T-cell (primary cell): Measurements from ENCODE around the gene BCL2. TPM values are rescaled to one million over a fixed set of nuclear protein-coding genes. Genes with fewer than 3 reads are reported as not detected.
A peak's percentile ranks its signal among the peaks of the same experiment; 100 is the strongest.

Source experiments
- ATAC-seq, 4 experiments: fragments of 200-7000 bp in 3 of 4; fragments of 150-1000 bp in 1 of 4; cut with Tn5 transposase; replicated peaks in 1 of 4; 1 replicate in 3 of 4; 2 replicates in 1 of 4; pipeline ENCODE4 v1.10.0; 2021; ENCODE audit warnings: moderate library complexity in 3 of 4, mild to moderate bottlenecking in 2 of 4, moderate number of reproducible peaks in 1 of 4
- CTCF ChIA-PET, 2 donors: fragments of 300-600 bp; sonication (Branson Sonifier 250); formaldehyde crosslinking; loops; one replicate each; lab custom pipeline; 2022; ENCODE audit warnings: antibody characterized with exemption in 2 of 2; lab: Charles Lee
- POLR2A ChIA-PET, 2 donors: fragments of 300-600 bp; sonication (Branson Sonifier 250); formaldehyde crosslinking; loops; one replicate each; lab custom pipeline; 2022; ENCODE audit warnings: antibody characterized with exemption in 2 of 2; lab: Charles Lee
- DNase-seq, 35 experiments: peaks; one replicate each; pipeline versions ENCODE4 v3.0.0 to v3.0.0-alpha.2; 2013 to 2023
- H3K27ac ChIP-seq: one replicate; pipeline ENCODE4 v1.5.1; 2013; ENCODE audit warnings: low read length
- H3K27me3 ChIP-seq, 2 experiments: replicated peaks in 1 of 2; 1 replicate in 1 of 2; 2 replicates in 1 of 2; pipeline versions ENCODE4 v1.6.1 to v1.7.0; 2013; ENCODE audit warnings: low read length in 1 of 2, mixed read lengths in 1 of 2; ENCODE audit not compliant: control insufficient read depth in 2 of 2, insufficient read depth in 2 of 2; ENCODE audit errors: extremely low read depth in 1 of 2
- H3K36me3 ChIP-seq, 2 donors: 1 replicate in 1 of 2; 2 replicates in 1 of 2; pipeline versions ENCODE4 v1.6.1 to v1.7.0; 2013; ENCODE audit warnings: low read length in 1 of 2; ENCODE audit not compliant: control insufficient read depth in 2 of 2, insufficient read depth in 1 of 2; ENCODE audit errors: extremely low read depth in 1 of 2
- H3K4me1 ChIP-seq, 2 experiments: 1 replicate in 1 of 2; 2 replicates in 1 of 2; pipeline versions ENCODE4 v1.6.1 to v1.7.0; 2013; ENCODE audit warnings: low read length in 2 of 2, mixed read lengths in 1 of 2; ENCODE audit not compliant: insufficient read depth in 2 of 2, control insufficient read depth in 1 of 2; ENCODE audit errors: extremely low read depth in 1 of 2
- H3K4me3 ChIP-seq, 2 donors: 1 replicate in 1 of 2; 2 replicates in 1 of 2; pipeline versions ENCODE4 v1.5.1 to v1.7.0; 2013; ENCODE audit warnings: mild to moderate bottlenecking in 2 of 2, low read length in 1 of 2, moderate library complexity in 1 of 2; ENCODE audit not compliant: control insufficient read depth in 1 of 2; ENCODE audit errors: extremely low read depth in 1 of 2
- H3K9me3 ChIP-seq: 2 replicates; pipeline ENCODE4 v1.7.0; 2013
- H3K27ac Mint-ChIP-seq, 2 donors: one replicate each; pipeline ENCODE4 v1.8.0; 2020 to 2021; ENCODE audit warnings: mild to moderate bottlenecking in 2 of 2, mixed read lengths in 2 of 2
- H3K27me3 Mint-ChIP-seq, 2 donors: one replicate each; pipeline ENCODE4 v1.8.0; 2021 to 2022; ENCODE audit warnings: mixed read lengths in 2 of 2
- H3K36me3 Mint-ChIP-seq: one replicate; pipeline ENCODE4 v1.8.0; 2021; ENCODE audit warnings: mixed read lengths
- H3K4me1 Mint-ChIP-seq, 3 donors: one replicate each; pipeline ENCODE4 v1.8.0; 2020 to 2022; ENCODE audit warnings: mixed read lengths in 3 of 3, mild to moderate bottlenecking in 1 of 3
- H3K4me3 Mint-ChIP-seq, 3 donors: one replicate each; pipeline ENCODE4 v1.8.0; 2020 to 2022; ENCODE audit warnings: mild to moderate bottlenecking in 3 of 3, mixed read lengths in 3 of 3, moderate library complexity in 3 of 3
- H3K9me3 Mint-ChIP-seq, 3 donors: one replicate each; pipeline ENCODE4 v1.8.0; 2020 to 2022; ENCODE audit warnings: mixed read lengths in 3 of 3
- WGBS: methylation state at CpG from one replicate; pipeline ENCODE4 v1.1.5; 2013; ENCODE audit warnings: missing lambda C conversion rate; ENCODE audit not compliant: insufficient coverage; 5-methylcytosine and 5-hydroxymethylcytosine counted together
- total RNA-seq, 35 experiments: library from RNA in 6 of 35; stranded (reverse) in 6 of 35; fragments of 120-200 nt in 1 of 35; gene quantifications; one replicate each; pipeline versions ENCODE4 v1.2.1 to v1.2.4 and lab custom pipeline; 2013 to 2026

BCL2 gene
- total RNA-seq, 5 donors from 2014 or later (not counting 1 experiment from before 2014, with no cell fraction given), result 113 to 201 (median 123) TPM

- H3K27ac Mint-ChIP-seq, result no peak overlapping the region
- Histone ChIP-seq H3K9me3 (no peaks in the 10 kb centered on the region), H3K27me3 (no peaks in the 10 kb centered on the region), H3K4me1 (peaks cover 38 to 57% of the 10 kb centered on the region in 2 experiments), H3K27ac (peak overlapping the region; percentile 54), H3K36me3 (peaks cover 0 to 6% of the 10 kb centered on the region in 2 donors), H3K4me3 (peak overlapping the region; percentile 7 to 35)
- ChIA-PET CTCF (interaction anchor here in 1 of 2 donors (2.9 kb wide), 1 partner anchor 28 kb away, joined by 11 read pairs; the partner anchor contains the start of gene BCL2), POLR2A (interaction anchor here in 1 of 2 donors (1.5 kb wide), 1 partner anchor 8 kb away, joined by 3 read pairs; no protein-coding TSS in a partner anchor)
- no peaks in the 10 kb centered on the region for H3K9me3 Mint-ChIP-seq
- no peaks in the 10 kb centered on the region for H3K27me3 Mint-ChIP-seq
- DNase-seq (no peak), ATAC-seq (no peak)
- peaks cover 1 to 46% (median 4%) of the 10 kb centered on the region in 3 donors for H3K4me1 Mint-ChIP-seq
- WGBS, result 90% methylated on average over 1 of the region's 6 CpGs
- peaks cover 43% of the 10 kb centered on the region for H3K36me3 Mint-ChIP-seq
- H3K4me3 Mint-ChIP-seq, result peak overlapping the region in 2 of 3 donors; percentile 67 to 73
Measured at GRCh38 chr18:63290166-63290820, 29.3 kb downstream of the BCL2 start.

- WGBS, result 90% methylated on average over 2 of the region's 2 CpGs
- ChIA-PET CTCF (interaction anchor here (1.1 to 1.2 kb wide), 3 partner anchors 8 to 30 kb away, joined by 3 to 4 read pairs (median 4); no protein-coding TSS in a partner anchor), POLR2A (interaction anchor here in 1 of 2 donors (0.6 kb wide), 2 partner anchors 26 to 493 kb away, joined by 4 to 6 read pairs; no protein-coding TSS in a partner anchor)
- Histone ChIP-seq H3K27ac (no peak overlapping the region), H3K4me1 (peaks cover 33 to 69% of the 10 kb centered on the region in 2 experiments), H3K4me3 (no peak overlapping the region), H3K36me3 (peaks cover 0 to 12% of the 10 kb centered on the region in 2 donors), H3K9me3 (no peaks in the 10 kb centered on the region), H3K27me3 (no peaks in the 10 kb centered on the region)
- Mint-ChIP-seq H3K4me1 (peaks cover 0 to 51% (median 0%) of the 10 kb centered on the region in 3 donors), H3K9me3 (no peaks in the 10 kb centered on the region), H3K27ac (no peak overlapping the region), H3K4me3 (no peak overlapping the region), H3K27me3 (no peaks in the 10 kb centered on the region), H3K36me3 (peaks cover 48% of the 10 kb centered on the region)
- ATAC-seq (no peak), DNase-seq (no peak)
Measured at GRCh38 chr18:63288311-63288710, 31.3 kb downstream of the BCL2 start.

- Mint-ChIP-seq H3K27me3 (no peaks in the 10 kb centered on the region), H3K36me3 (peaks cover 44% of the 10 kb centered on the region), H3K9me3 (no peaks in the 10 kb centered on the region), H3K4me1 (peaks cover 0 to 50% (median 0%) of the 10 kb centered on the region in 3 donors), H3K4me3 (no peak overlapping the region), H3K27ac (no peak overlapping the region)
- Histone ChIP-seq H3K4me1 (peaks cover 31 to 64% of the 10 kb centered on the region in 2 experiments), H3K27me3 (no peaks in the 10 kb centered on the region), H3K36me3 (peaks cover 0 to 13% of the 10 kb centered on the region in 2 donors), H3K4me3 (no peak overlapping the region), H3K27ac (peak overlapping the region; percentile 2), H3K9me3 (no peaks in the 10 kb centered on the region)
- CTCF ChIA-PET, result interaction anchor here (1.1 to 1.2 kb wide), 2 partner anchors 9 to 30 kb away, joined by 3 to 4 read pairs; no protein-coding TSS in a partner anchor
- POLR2A ChIA-PET, result interaction anchor here (0.6 to 1.2 kb wide), 3 partner anchors 10 to 493 kb away, joined by 3 to 6 read pairs (median 4); no protein-coding TSS in a partner anchor
- DNase-seq (no peak), ATAC-seq (no peak)
- no CpG with 5 or more reads among the region's 1 CpG for WGBS
Measured at GRCh38 chr18:63287691-63288220, 31.8 kb downstream of the BCL2 start.

GRCh38 chr18:63286926-63287325, 32.6 kb downstream of the BCL2 start:
- no peak for DNase-seq
- Mint-ChIP-seq H3K27me3 (no peaks in the 10 kb centered on the region), H3K27ac (no peak overlapping the region), H3K36me3 (peaks cover 41% of the 10 kb centered on the region), H3K4me3 (no peak overlapping the region), H3K9me3 (no peaks in the 10 kb centered on the region), H3K4me1 (peaks cover 0 to 46% (median 5%) of the 10 kb centered on the region in 3 donors)
- Histone ChIP-seq H3K9me3 (no peaks in the 10 kb centered on the region), H3K4me3 (no peak overlapping the region), H3K27me3 (no peaks in the 10 kb centered on the region), H3K4me1 (peaks cover 29 to 56% of the 10 kb centered on the region in 2 experiments), H3K36me3 (peaks cover 0 to 13% of the 10 kb centered on the region in 2 donors), H3K27ac (peak overlapping the region; percentile 10)
- 77% methylated on average over 4 of the region's 4 CpGs for WGBS
- ATAC-seq, result no peak
- ChIA-PET CTCF (interaction anchor here (0.7 to 1.2 kb wide), 3 partner anchors 9 to 232 kb away, joined by 3 read pairs; no protein-coding TSS in a partner anchor), POLR2A (interaction anchor here in 1 of 2 donors (0.8 to 1.2 kb wide), 2 partner anchors 9 to 11 kb away, joined by 3 to 4 read pairs; no protein-coding TSS in a partner anchor)

GRCh38 chr18:63284827-63285733, 34.5 kb downstream of the BCL2 start:
- H3K9me3 ChIP-seq, result no peaks in the 10 kb centered on the region
- peak overlapping the region in 1 of 3 donors; percentile 47 for H3K4me3 Mint-ChIP-seq
- H3K27me3 ChIP-seq, result no peaks in the 10 kb centered on the region
- H3K27me3 Mint-ChIP-seq, result no peaks in the 10 kb centered on the region
- H3K36me3 ChIP-seq, result peaks cover 0 to 23% of the 10 kb centered on the region in 2 donors
- DNase-seq (no peak), ATAC-seq (no peak)
- H3K4me1 ChIP-seq, result peaks cover 10 to 41% of the 10 kb centered on the region in 2 experiments
- peaks cover 41% of the 10 kb centered on the region for H3K36me3 Mint-ChIP-seq
- peaks cover 17 to 44% (median 21%) of the 10 kb centered on the region in 3 donors for H3K4me1 Mint-ChIP-seq
- H3K4me3 ChIP-seq, result no peak overlapping the region
- no peaks in the 10 kb centered on the region for H3K9me3 Mint-ChIP-seq
- 83% methylated on average over 3 of the region's 14 CpGs for WGBS
- H3K27ac ChIP-seq, result no peak overlapping the region
- peak overlapping the region; percentile 59 to 64 for H3K27ac Mint-ChIP-seq
- POLR2A ChIA-PET, result interaction anchor here in 1 of 2 donors (0.6 kb wide), 1 partner anchor 59 kb away, joined by 3 read pairs; no protein-coding TSS in a partner anchor
- CTCF ChIA-PET, result no interaction called here
